Keratinocyte (primary cell): ENCODE results near the gene SLC4A5.

Experiments used
- CTCF ChIP-seq, 3 experiments: IDR thresholded peaks in 1 of 3; conservative IDR thresholded peaks in 1 of 3; optimal IDR thresholded peaks in 1 of 3; 2 replicates in 2 of 3; 3 replicates in 1 of 3; pipeline versions ENCODE3 to v1.5.1; 2011; ENCODE audit warnings: low read length in 3 of 3, mild to moderate bottlenecking in 3 of 3, moderate library complexity in 2 of 3, control low read depth in 1 of 3, inconsistent platforms in 1 of 3; ENCODE audit not compliant: insufficient read depth in 2 of 3; ENCODE audit errors: extremely low read depth in 1 of 3
- EZH2 ChIP-seq: IDR thresholded peaks from one replicate; pipeline ENCODE4 v1.6.1; 2012; ENCODE audit warnings: inconsistent platforms, mild to moderate bottlenecking, low read length, moderate library complexity

- TF ChIP-seq CTCF (optimal IDR thresholded peaks at IDR 0.05 in 1 of 3, IDR thresholded peaks at IDR 0.05 in 1 of 3, conservative IDR thresholded peaks at IDR 0.05 in 1 of 3; ENCODE audit: extremely low read depth in 1 of 3, insufficient read depth in 2 of 3, low read length in 3 of 3) = no peak
- no peak for TF ChIP-seq EZH2
Observed at GRCh38 chr2:74387346-74387745, 44.1 kb upstream of the SLC4A5 start.
